GM12878 (cell line): ENCODE measurements around the gene IL16. TPM values are rescaled to one million over a fixed set of nuclear protein-coding genes. Genes with fewer than 3 reads are reported as not detected.

Experiments used
- ATAC-seq: fragments of 200-7000 bp; cut with Tn5 transposase; 3 replicates; pipeline ENCODE4 v1.9.1; 2020; ENCODE audit warnings: mild to moderate bottlenecking, moderate library complexity
- BruUV-seq: library from RNA; stranded (reverse); fragments of 400-500 nt; replicated peaks from 2 replicates; lab custom pipeline; 2021; lab: Mats Ljungman, UMichigan
- CTCF ChIA-PET: fragments of 300-600 bp; sonication (Branson Sonifier 250); formaldehyde crosslinking; extraction: SDS; loops from one replicate; lab custom pipeline; 2021; ENCODE audit warnings: inconsistent platforms; lab: Yijun Ruan, JAX
- POLR2A ChIA-PET: fragments of 350-600 bp; formaldehyde crosslinking; extraction: SDS; loops from one replicate; lab custom pipeline; 2021; ENCODE audit warnings: inconsistent platforms; lab: Charles Lee
- RAD21 ChIA-PET: fragments of 300-600 bp; sonication (Branson Sonifier 250); formaldehyde crosslinking; loops from one replicate; lab custom pipeline; 2023; ENCODE audit warnings: antibody characterized with exemption; ENCODE audit not compliant: unreplicated experiment; lab: Charles Lee
- SMC1A ChIA-PET: fragments of 300-600 bp; sonication (Branson Sonifier 250); formaldehyde crosslinking; loops from one replicate; lab custom pipeline; 2023; ENCODE audit not compliant: unreplicated experiment, uncharacterized antibody; lab: Charles Lee
- DNase-seq: peaks from one replicate; pipeline ENCODE4 v3.0.0-alpha.2; 2011; ENCODE audit warnings: low read depth, low spot score
- FAIRE-seq: peaks from 3 replicates; lab custom pipeline; 2011; peaks lifted over from hg19 to GRCh38; lab: Jason Lieb, UNC
- H2AFZ ChIP-seq: 2 replicates; pipeline ENCODE4 v1.6.0; 2011; ENCODE audit warnings: low read depth, low read length, control low read depth; ENCODE audit not compliant: control insufficient read depth
- H3K27ac ChIP-seq: 2 replicates; pipeline ENCODE4 v1.5.1; 2011; ENCODE audit warnings: control low read depth; ENCODE audit not compliant: control insufficient read depth, insufficient read depth
- H3K27me3 ChIP-seq, 2 experiments: replicated peaks in 1 of 2; 2 replicates each; pipeline versions ENCODE4 v1.6.0 to v1.6.1; 2011; ENCODE audit warnings: low read length in 1 of 2; ENCODE audit not compliant: control insufficient read depth in 2 of 2, insufficient read depth in 2 of 2
- H3K36me3 ChIP-seq, 2 experiments: 2 replicates each; pipeline ENCODE4 v1.5.1; 2011; ENCODE audit warnings: low read length in 1 of 2; ENCODE audit not compliant: control insufficient read depth in 2 of 2, insufficient read depth in 2 of 2
- H3K4me1 ChIP-seq: 2 replicates; pipeline ENCODE4 v1.6.1; 2011; ENCODE audit warnings: mild to moderate bottlenecking, low read length, moderate library complexity, mixed read lengths; ENCODE audit not compliant: control insufficient read depth, insufficient read depth
- H3K4me2 ChIP-seq: 2 replicates; pipeline ENCODE4 v1.6.0; 2011; ENCODE audit warnings: control low read depth; ENCODE audit not compliant: control insufficient read depth, insufficient read depth
- H3K4me3 ChIP-seq: fragments of 200-600 bp; sonication (generic); 2 replicates; pipeline ENCODE4 v1.5.1; 2016
- H3K79me2 ChIP-seq: 2 replicates; pipeline ENCODE4 v1.6.0; 2011; ENCODE audit warnings: low read length; ENCODE audit not compliant: control insufficient read depth, insufficient read depth
- H3K9ac ChIP-seq: 2 replicates; pipeline ENCODE4 v1.8.0; 2011; ENCODE audit warnings: low read length, control low read depth, mixed read lengths; ENCODE audit not compliant: control insufficient read depth, insufficient read depth
- H3K9me3 ChIP-seq: replicated peaks from 3 replicates; pipeline ENCODE4 v1.5.1; 2011; ENCODE audit warnings: mild to moderate bottlenecking, low read length; ENCODE audit not compliant: control insufficient read depth, insufficient read depth
- H4K20me1 ChIP-seq: 2 replicates; pipeline ENCODE4 v1.6.0; 2011; ENCODE audit not compliant: control insufficient read depth, insufficient read depth
- KAT2A ChIP-seq: conservative IDR thresholded peaks from 2 replicates; pipeline ENCODE4 v1.6.1; 2011; ENCODE audit warnings: low read depth, low read length; ENCODE audit not compliant: control insufficient read depth
- NBN ChIP-seq: fragments of 450-650 bp; IDR thresholded peaks from 2 replicates; pipeline ENCODE4 v1.6.1; 2016
- NFXL1 ChIP-seq: fragments of 450-650 bp; IDR thresholded peaks from 2 replicates; pipeline ENCODE4 v1.6.1; 2017; ENCODE audit warnings: antibody characterized with exemption, mild to moderate bottlenecking, borderline replicate concordance
- POLR2AphosphoS2 ChIP-seq: IDR thresholded peaks from 2 replicates; pipeline ENCODE4 v1.6.1; 2011; ENCODE audit warnings: low read depth, mild to moderate bottlenecking, low read length, improper control_type of control experiment, moderate library complexity
- SIN3A ChIP-seq: IDR thresholded peaks from 2 replicates; pipeline ENCODE4 v1.6.1; 2012; ENCODE audit warnings: low read depth, low read length, improper control_type of control experiment
- SMARCA5 ChIP-seq: fragments of 450-650 bp; IDR thresholded peaks from 2 replicates; pipeline ENCODE4 v1.6.1; 2017; ENCODE audit warnings: mild to moderate bottlenecking
- TAF1 ChIP-seq: IDR thresholded peaks from 2 replicates; pipeline ENCODE4 v1.6.1; 2011; ENCODE audit warnings: mild to moderate bottlenecking, low read depth, low read length, borderline replicate concordance
- TARDBP ChIP-seq: IDR thresholded peaks from 2 replicates; pipeline ENCODE4 v1.6.1; 2016; ENCODE audit warnings: borderline replicate concordance
- TCF7 ChIP-seq: IDR thresholded peaks from 2 replicates; pipeline ENCODE4 v1.6.1; 2014; ENCODE audit warnings: antibody characterized with exemption, borderline replicate concordance
- ZNF24 ChIP-seq: fragments of 450-650 bp; IDR thresholded peaks from 2 replicates; pipeline ENCODE4 v1.6.1; 2017; ENCODE audit warnings: antibody characterized with exemption, mild to moderate bottlenecking
- ZZZ3 ChIP-seq: IDR thresholded peaks from 2 replicates; pipeline ENCODE4 v1.6.1; 2011; ENCODE audit warnings: low read depth; ENCODE audit not compliant: control insufficient read depth, insufficient read length
- WGBS: methylation state at CpG from one replicate; pipeline ENCODE4 v1.1.6; 2016; ENCODE audit warnings: low lambda C conversion rate; ENCODE audit not compliant: insufficient replicate concordance, insufficient coverage; ENCODE audit errors: missing lambda C conversion rate; 5-methylcytosine and 5-hydroxymethylcytosine counted together
- in situ Hi-C: fragments of 300-500 bp; cut with MboI; formaldehyde crosslinking; loops from 9 replicates; pipeline ENCODE4 v1.14.3; 2018; ENCODE audit warnings: mixed read lengths
- intact Hi-C: fragments of 100-400 bp; cut with micrococcal nuclease; formaldehyde crosslinking; loops from one replicate; pipeline ENCODE4 v1.14.2; 2022; ENCODE audit not compliant: unreplicated experiment
- polyA plus RNA-seq, 11 experiments: library from polyadenylated mRNA; depleted of rRNA in 4 of 11; unstranded in 6 of 11; stranded (reverse) in 5 of 11; fragments of >200 nt; fragmentation: Nextera tagmentation in 4 of 11; fragmentation: Illumina TruSeq in 1 of 11; extraction: Ambion mirVana in 4 of 11; extraction: Trizol in 1 of 11; gene quantifications; 1 replicate in 1 of 11; 2 replicates in 10 of 11; pipeline versions ENCODE4 v1.2.1 to v1.2.3, GENCODE V29; 2011 to 2016; ENCODE audit warnings: inconsistent platforms in 2 of 11, missing spikeins in 2 of 11, low read depth in 1 of 11
- total RNA-seq, 4 experiments: library from RNA; depleted of rRNA in 3 of 4; stranded (reverse); fragments of >200 nt in 3 of 4; fragmentation: Illumina TruSeq in 1 of 4; extraction: Trizol in 1 of 4; gene quantifications; 2 replicates each; pipeline versions ENCODE4 v1.2.1 to v1.2.3, GENCODE V29; 2013 to 2021
- TF ChIP-seq, protein P1 (sequence below): IDR thresholded peaks from 2 replicates; pipeline ENCODE4 v1.6.1; 2011; ENCODE audit warnings: low read depth, mild to moderate bottlenecking, low read length, moderate library complexity, borderline replicate concordance; ENCODE audit errors: extremely low read depth
- TF ChIP-seq, protein P2 (sequence below): fragments of 450-650 bp; IDR thresholded peaks from 2 replicates; pipeline ENCODE4 v1.6.1; 2017; ENCODE audit warnings: mild to moderate bottlenecking, moderate library complexity

The IL16 gene
- total and polyA plus RNA-seq, 10 of the 15 experiments (the other 5 are each of a cell fraction or from before 2014, with no cell fraction given), result 21.7 to 206 (median 44.5) TPM

DNA sequence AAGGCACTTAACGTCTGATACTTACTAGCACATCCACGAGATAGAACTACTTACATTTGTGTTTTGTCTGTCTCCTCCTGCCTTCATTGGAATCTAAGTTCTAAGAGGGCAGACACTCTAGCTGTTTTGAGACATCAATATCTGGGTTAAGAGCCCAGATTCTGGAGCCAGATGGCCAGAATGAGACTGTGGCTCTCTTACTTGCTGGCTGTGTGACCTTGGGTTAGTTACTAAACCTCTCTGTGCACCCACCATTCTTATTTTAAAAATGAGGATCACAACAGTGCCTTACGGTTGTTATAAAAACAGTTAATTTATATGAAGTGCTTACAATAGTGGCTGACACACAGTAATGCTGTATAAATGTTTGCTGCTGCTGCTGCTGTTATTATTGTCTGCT, 119.6 kb downstream of the IL16 start:
- Histone ChIP-seq H3K27me3 (no peaks in the 10 kb centered on the region), H3K79me2 (no peaks in the 10 kb centered on the region), H2AFZ (no peak overlapping the region), H3K27ac (peak overlapping the region; percentile 64; the same call in 1 of the 2 replicates), H3K4me3 (no peak overlapping the region), H3K9me3 (no peaks in the 10 kb centered on the region), H4K20me1 (no peaks in the 10 kb centered on the region), H3K9ac (no peak overlapping the region), H3K4me1 (peaks cover 45% of the 10 kb centered on the region), H3K36me3 (peaks cover 2 to 21% of the 10 kb centered on the region in 2 experiments; a peak in 3 of 4 replicates), H3K4me2 (peak overlapping the region; percentile 63)
- ChIA-PET RAD21 (interaction anchor here (1.7 to 1.8 kb wide), 2 partner anchors 12 to 15 kb away, joined by 6 read pairs; no protein-coding TSS in a partner anchor), POLR2A (interaction anchor here (0.7 to 1.6 kb wide), 4 partner anchors 11 to 22 kb away, joined by 4 to 11 read pairs (median 6); no protein-coding TSS in a partner anchor), CTCF (interaction anchor here (1.0 to 1.3 kb wide), 2 partner anchors 41 to 50 kb away, joined by 4 to 5 read pairs; no protein-coding TSS in a partner anchor), SMC1A (no interaction called here)
- 58% methylated on average over 3 of the region's 3 CpGs for WGBS
- no peak for TF ChIP-seq POLR2AphosphoS2
- TF ChIP-seq SIN3A, result no peak
- TF ChIP-seq NFXL1, result peak; percentile 66; the same call in 1 of the 2 replicates
- peak; percentile 80 for TF ChIP-seq SMARCA5
- no peak for TF ChIP-seq ZNF24
- BruUV-seq, result no TSS peak
- DNase-seq (no peak), ATAC-seq (no peak), FAIRE-seq (no peak)
- intact Hi-C loops (no loop called here), in situ Hi-C loops (no loop called here)

DNA sequence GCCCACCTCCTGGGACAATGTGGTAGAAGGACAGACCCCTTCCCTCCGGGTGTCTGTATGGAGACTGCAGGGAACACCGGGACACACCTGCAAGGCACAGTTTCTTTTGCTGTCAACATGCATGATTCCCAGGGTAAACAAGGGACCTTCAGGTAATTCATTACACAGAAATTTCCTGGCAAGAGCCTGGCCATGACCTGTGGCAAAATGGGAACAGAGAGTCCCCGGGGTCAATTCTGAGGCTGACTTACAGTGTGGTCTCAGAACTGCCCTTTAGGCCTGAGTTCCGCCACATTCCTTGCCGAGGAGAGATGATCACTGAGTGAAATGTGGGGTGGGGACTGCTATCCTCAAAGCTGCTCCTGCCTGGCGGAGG, 121.0 kb downstream of the IL16 start:
- no TSS peak for BruUV-seq
- POLR2A ChIA-PET, result interaction anchor here (0.7 to 1.4 kb wide), 4 partner anchors 16 to 27 kb away, joined by 3 to 6 read pairs (median 3); no protein-coding TSS in a partner anchor
- intact Hi-C loops (no loop called here), in situ Hi-C loops (no loop called here)
- WGBS, result 57% methylated on average over 6 of the region's 6 CpGs
- SMC1A ChIA-PET, result interaction anchor here (0.9 to 2.5 kb wide), 4 partner anchors 10 to 24 kb away, joined by 3 to 13 read pairs (median 6); no protein-coding TSS in a partner anchor
- DNase-seq, result no peak
- no peak overlapping the region; the same call in 1 of the 2 replicates for H3K27ac ChIP-seq
- H3K9me3 ChIP-seq, result no peaks in the 10 kb centered on the region
- no peak for FAIRE-seq
- no peaks in the 10 kb centered on the region for H4K20me1 ChIP-seq
- no peak for ATAC-seq
- H3K27me3 ChIP-seq, result no peaks in the 10 kb centered on the region
- 0 out of 2 replicates have a peak, but pooled peaks cover 1% of the 10 kb centered on the region for H3K79me2 ChIP-seq
- RAD21 ChIA-PET, result interaction anchor here (1.2 to 2.1 kb wide), 3 partner anchors 16 to 43 kb away, joined by 3 to 7 read pairs (median 6); no protein-coding TSS in a partner anchor
- H2AFZ ChIP-seq, result no peak overlapping the region
- H3K9ac ChIP-seq, result no peak overlapping the region
- H3K4me1 ChIP-seq, result peaks cover 35% of the 10 kb centered on the region
- peak overlapping the region; percentile 57 for H3K4me2 ChIP-seq
- CTCF ChIA-PET, result interaction anchor here (1.0 kb wide), 1 partner anchor 52 kb away, joined by 3 read pairs; no protein-coding TSS in a partner anchor
- peaks cover 2 to 20% of the 10 kb centered on the region in 2 experiments; a peak in 2 of 4 replicates for H3K36me3 ChIP-seq
- H3K4me3 ChIP-seq, result no peak overlapping the region
- TF ChIP-seq TCF7 (no peak), TARDBP (no peak), NBN (no peak), ZZZ3 (no peak), KAT2A (no peak), TAF1 (no peak)
- TF ChIP-seq, protein P1, sequence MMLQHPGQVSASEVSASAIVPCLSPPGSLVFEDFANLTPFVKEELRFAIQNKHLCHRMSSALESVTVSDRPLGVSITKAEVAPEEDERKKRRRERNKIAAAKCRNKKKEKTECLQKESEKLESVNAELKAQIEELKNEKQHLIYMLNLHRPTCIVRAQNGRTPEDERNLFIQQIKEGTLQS, result no peak
- TF ChIP-seq, protein P2, sequence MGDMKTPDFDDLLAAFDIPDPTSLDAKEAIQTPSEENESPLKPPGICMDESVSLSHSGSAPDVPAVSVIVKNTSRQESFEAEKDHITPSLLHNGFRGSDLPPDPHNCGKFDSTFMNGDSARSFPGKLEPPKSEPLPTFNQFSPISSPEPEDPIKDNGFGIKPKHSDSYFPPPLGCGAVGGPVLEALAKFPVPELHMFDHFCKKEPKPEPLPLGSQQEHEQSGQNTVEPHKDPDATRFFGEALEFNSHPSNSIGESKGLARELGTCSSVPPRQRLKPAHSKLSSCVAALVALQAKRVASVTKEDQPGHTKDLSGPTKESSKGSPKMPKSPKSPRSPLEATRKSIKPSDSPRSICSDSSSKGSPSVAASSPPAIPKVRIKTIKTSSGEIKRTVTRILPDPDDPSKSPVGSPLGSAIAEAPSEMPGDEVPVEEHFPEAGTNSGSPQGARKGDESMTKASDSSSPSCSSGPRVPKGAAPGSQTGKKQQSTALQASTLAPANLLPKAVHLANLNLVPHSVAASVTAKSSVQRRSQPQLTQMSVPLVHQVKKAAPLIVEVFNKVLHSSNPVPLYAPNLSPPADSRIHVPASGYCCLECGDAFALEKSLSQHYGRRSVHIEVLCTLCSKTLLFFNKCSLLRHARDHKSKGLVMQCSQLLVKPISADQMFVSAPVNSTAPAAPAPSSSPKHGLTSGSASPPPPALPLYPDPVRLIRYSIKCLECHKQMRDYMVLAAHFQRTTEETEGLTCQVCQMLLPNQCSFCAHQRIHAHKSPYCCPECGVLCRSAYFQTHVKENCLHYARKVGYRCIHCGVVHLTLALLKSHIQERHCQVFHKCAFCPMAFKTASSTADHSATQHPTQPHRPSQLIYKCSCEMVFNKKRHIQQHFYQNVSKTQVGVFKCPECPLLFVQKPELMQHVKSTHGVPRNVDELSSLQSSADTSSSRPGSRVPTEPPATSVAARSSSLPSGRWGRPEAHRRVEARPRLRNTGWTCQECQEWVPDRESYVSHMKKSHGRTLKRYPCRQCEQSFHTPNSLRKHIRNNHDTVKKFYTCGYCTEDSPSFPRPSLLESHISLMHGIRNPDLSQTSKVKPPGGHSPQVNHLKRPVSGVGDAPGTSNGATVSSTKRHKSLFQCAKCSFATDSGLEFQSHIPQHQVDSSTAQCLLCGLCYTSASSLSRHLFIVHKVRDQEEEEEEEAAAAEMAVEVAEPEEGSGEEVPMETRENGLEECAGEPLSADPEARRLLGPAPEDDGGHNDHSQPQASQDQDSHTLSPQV, result no peak
